ENCODE measurements around the gene ZNF813.
A peak's percentile ranks its signal among the peaks of the same experiment; 100 is the strongest.
"Not testable (repeated sequence)": the region's sequence is repeated elsewhere in the genome, so short reads cannot be mapped to it uniquely, and the experiment has no call there.

Gene ZNF813

DNA sequence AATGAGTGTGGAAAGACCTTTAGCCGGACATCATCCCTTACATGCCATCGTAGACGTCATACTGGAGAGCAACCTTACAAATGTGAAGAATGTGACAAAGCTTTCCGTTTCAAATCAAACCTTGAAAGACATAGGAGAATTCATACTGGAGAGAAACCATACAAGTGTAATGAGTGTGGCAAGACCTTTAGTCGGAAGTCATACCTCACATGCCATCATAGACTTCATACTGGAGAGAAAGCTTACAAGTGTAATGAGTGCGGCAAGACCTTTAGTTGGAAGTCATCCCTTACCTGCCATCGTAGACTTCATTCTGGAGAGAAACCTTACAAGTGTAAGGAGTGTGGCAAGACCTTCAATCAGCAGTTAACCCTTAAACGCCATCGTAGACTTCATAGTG lies 11.7 kb upstream of the ZNF813 start:
- TF ChIP-seq, protein P1, sequence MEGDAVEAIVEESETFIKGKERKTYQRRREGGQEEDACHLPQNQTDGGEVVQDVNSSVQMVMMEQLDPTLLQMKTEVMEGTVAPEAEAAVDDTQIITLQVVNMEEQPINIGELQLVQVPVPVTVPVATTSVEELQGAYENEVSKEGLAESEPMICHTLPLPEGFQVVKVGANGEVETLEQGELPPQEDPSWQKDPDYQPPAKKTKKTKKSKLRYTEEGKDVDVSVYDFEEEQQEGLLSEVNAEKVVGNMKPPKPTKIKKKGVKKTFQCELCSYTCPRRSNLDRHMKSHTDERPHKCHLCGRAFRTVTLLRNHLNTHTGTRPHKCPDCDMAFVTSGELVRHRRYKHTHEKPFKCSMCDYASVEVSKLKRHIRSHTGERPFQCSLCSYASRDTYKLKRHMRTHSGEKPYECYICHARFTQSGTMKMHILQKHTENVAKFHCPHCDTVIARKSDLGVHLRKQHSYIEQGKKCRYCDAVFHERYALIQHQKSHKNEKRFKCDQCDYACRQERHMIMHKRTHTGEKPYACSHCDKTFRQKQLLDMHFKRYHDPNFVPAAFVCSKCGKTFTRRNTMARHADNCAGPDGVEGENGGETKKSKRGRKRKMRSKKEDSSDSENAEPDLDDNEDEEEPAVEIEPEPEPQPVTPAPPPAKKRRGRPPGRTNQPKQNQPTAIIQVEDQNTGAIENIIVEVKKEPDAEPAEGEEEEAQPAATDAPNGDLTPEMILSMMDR (IDR thresholded peaks at IDR 0.05; ENCODE audit: low read depth, low read length), result no peak
- no peak overlapping the region for H3K4me3 ChIP-seq (ENCODE audit: low read depth, low read length)

DNA sequence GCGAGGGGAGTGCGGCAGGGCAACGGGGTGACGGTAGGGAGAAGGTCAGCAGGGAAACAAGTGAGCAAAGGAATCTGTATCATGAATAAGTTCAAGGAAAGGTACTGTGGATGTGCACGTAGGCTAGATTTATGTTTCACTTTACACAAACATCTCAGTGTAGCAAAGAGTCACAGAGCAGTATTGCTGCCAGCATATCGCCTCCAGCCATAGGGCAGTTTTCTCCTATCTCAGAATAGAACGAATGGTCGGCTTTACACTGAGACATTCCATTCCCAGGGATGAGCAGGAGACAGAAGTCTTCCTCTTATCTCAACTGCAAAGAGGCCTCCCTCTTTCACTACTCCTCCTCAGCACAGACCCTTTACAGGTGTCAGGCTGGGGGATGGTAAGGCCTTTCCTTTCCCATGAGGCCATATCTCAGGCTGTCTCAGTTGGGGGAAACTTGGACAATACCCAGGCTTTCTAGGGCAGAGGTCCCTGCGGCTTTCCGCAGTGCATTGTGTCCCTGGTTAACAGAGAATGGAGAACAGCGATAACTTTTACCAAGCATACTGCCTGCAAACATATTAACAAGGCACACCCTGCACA lies 7.3 kb upstream of the ZNF813 start:
- H3K4me3 ChIP-seq (ENCODE audit: low read depth, low read length), result not testable (repeated sequence)

DNA sequence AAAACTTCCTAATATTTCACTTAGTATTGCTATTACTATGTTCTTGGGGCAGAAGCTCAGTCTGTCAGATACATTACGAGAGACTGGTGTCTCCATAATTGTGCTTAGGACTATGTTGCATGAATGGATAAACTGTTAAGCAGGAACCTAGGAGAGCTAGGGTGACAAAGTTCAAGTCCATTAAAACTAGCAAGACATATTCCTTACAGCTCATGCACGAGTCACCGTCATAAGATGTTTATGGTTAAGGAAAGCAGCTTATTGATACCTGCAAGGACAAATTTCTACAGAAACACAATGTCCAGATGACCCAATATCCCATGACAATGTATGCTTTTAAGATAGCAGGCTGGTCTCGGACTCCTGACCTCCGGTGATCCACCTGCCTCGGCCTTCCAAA lies 5.7 kb upstream of the ZNF813 start:
- TF ChIP-seq, protein P1 (IDR thresholded peaks at IDR 0.05; ENCODE audit: low read depth, low read length), result no peak
- no peak overlapping the region for H3K4me3 ChIP-seq (ENCODE audit: low read depth, low read length)

DNA sequence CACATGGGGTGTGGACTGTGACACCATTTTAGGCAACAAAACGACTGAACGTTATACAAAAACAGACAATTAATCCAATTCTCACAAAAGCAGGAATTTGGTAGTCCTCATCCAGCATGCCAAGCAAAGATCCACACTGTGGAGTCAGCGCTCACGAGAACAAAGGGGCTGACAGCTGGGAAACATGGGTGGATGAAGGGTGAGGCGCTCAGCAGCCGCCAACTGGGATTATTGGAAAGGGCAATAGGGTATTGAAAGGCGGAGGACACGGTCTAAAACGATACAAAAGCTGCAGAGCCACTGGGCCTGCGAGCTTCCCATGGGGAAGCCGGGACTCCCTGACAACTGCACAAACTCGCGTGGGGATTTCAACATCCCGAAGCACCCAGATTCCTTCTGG lies 4.7 kb upstream of the ZNF813 start:
- TF ChIP-seq, protein P1 (IDR thresholded peaks at IDR 0.05; ENCODE audit: low read depth, low read length), result no peak
- H3K4me3 ChIP-seq (ENCODE audit: low read depth, low read length), result no peak overlapping the region

DNA sequence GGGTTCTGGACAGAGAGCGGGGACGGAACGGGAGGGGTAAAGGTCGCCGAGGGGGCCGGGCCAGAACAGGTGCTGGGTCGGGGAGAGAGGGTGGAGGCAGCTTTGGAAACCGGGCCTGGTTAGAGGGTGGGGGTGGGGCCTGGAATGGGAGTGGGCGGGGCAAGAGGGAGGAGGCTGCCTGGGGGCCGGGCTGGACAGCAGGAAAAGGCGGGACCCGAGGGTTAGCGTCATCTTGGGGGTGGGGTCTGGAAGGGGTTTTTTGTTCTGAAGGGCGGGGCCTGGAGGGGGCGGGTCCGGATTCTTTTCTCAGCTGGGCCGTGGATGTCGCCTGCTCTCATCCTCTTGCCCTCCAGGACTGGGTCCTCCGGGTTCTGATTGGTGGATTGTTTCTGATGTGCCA lies 4.3 kb upstream of the ZNF813 start:
- H3K4me3 ChIP-seq (ENCODE audit: low read depth, low read length), result no peak overlapping the region
- TF ChIP-seq, protein P1 (IDR thresholded peaks at IDR 0.05; ENCODE audit: low read depth, low read length), result no peak

DNA sequence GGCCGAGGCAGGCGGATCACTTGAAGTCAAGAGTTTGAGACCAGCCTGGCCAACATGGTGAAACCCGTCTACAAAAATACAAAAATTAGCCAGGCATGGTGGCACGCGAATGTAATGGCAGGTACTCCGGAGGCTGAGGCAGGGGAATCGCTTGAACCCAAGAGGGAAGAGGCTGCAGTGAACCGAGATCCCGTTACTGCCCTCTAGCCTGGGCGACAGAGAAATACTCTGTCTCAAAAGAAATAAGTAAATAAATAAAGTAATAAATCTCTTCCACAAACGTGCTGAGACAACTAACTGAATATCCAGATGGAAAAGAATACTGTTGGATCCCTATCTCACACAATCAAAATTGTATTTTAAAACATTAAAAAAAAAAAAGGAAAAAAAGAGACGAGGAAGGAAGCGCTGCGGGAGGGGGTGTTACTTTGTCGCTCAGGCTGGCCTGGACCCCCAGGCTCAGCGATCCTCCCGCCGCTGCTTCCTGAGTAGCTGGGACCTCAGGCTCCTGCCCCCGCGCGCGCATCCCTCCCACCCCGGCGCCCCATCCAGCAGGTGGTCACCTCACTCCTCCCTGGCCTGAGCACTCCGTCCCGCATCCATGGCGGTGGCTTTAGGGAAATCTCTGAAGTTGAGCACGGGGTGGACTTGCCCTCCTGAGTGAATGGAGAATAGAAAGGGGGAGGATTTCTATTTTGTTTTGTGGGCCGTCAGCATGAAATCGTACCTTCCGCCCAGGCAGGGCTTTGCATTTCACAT lies 628 bp upstream of the ZNF813 start:
- TF ChIP-seq, protein P1 (IDR thresholded peaks at IDR 0.05; ENCODE audit: low read depth, low read length), result no peak
- peak overlapping the region; percentile 66 for H3K4me3 ChIP-seq (ENCODE audit: low read depth, low read length)

DNA sequence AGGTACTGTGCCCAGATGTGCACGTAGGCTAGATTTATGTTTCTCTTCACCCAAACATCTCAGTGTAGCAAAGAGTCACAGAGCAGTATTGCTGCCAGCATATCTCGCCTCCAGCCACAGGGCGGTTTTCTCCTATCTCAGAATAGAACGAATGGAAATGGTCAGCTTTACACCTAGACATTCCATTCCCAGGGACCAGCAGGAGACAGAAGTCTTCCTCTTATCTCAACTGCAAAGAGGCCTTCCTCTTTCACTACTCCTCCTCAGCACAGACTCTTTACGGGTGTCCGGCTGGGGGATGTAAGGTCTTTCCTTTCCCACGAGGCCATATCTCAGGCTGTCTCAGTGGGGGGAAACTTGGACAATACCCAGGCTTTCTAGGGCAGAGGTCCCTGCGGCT lies 1.1 kb downstream of the ZNF813 start:
- peak overlapping the region; percentile 66 for H3K4me3 ChIP-seq (ENCODE audit: low read depth, low read length)

DNA sequence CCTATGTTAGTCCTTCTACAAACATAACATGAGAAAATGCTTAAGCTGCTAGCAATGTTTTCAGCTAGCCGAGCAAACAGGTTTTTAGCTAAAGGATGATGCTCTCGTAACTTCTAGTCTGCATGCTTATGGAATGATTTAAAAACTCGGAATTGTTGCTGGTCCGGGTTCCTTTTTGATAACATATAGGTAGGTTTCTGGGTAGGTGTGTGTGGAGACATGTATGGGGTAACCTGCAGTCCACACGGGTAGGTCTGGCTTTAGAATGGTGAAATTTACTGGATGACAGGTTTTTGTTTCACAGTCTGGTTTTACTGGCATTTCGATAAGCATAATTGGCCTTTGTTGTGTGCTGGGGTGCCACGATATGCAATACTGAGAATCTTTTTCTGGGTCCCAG lies 4.4 kb downstream of the ZNF813 start:
- no peak overlapping the region for H3K4me3 ChIP-seq (ENCODE audit: low read depth, low read length)
- TF ChIP-seq, protein P1 (IDR thresholded peaks at IDR 0.05; ENCODE audit: low read depth, low read length), result no peak

DNA sequence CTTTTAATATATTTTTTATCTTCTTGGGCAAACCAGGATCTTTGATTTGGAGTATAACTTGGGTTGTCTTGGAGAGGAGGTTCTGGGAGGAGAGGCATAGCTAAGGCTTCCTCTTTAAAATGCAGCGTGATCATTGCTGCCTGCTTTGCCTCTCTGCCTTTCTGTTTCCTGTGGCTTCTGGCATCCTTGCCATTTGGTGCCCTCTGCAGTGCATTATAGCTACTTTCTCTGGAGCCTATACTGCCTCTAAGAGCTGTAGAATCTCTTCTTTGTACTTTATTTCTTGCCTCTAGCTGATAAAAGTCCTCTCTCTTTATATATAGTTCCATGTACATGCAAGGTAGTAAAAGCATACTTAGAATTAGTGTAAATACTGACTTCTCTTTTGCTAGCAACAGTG lies 7.3 kb downstream of the ZNF813 start:
- not testable (repeated sequence) for H3K4me3 ChIP-seq (ENCODE audit: low read depth, low read length)

DNA sequence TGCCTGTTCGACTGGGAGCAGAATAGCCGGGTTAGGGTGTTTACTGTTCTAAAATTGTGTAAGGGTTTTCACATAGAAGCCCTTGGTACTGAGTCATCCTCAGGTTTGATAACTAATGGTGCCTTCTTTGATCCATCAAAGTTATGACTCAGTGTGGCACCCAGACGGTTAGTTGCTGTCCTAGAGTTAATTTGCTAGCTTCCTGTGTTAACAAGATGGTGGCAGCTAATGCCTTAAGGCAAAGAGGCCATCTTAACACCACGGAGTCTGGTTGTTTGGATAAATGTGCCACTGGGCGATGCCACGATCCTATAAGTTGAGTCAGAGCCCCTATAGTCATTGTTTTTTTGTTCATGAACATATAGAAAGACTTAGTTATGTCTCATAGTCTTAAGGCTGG lies 7.9 kb downstream of the ZNF813 start:
- H3K4me3 ChIP-seq (ENCODE audit: low read depth, low read length), result not testable (repeated sequence)

DNA sequence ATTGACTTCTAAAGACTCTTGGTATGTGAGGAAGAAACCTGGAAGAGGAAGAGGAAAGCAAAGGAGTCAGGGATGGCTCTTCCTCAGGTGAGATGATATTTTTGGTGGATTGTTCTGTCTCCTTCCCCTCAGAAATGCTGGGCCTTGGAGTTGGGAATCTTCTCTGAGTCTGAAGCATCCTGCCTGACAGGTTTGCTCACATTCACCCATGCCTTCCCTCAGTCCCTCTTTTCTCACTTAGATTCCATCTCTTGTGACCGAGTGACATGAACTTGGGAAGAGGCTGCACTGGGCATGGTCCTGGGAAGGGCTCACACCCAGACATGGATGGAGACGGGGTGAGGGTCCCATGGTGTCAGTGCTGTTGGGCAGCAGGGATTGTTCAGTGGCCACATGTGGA lies 16.2 kb downstream of the ZNF813 start:
- H3K4me3 ChIP-seq (ENCODE audit: low read depth, low read length), result not testable (repeated sequence)
